ENCODE data around the gene ISG20L2. TPM values are rescaled to one million over a fixed set of nuclear protein-coding genes. Genes with fewer than 3 reads are reported as not detected.
"Not testable (repeated sequence)": the region's sequence is repeated elsewhere in the genome, so short reads cannot be mapped to it uniquely, and the experiment has no call there.

Gene ISG20L2, protein sequence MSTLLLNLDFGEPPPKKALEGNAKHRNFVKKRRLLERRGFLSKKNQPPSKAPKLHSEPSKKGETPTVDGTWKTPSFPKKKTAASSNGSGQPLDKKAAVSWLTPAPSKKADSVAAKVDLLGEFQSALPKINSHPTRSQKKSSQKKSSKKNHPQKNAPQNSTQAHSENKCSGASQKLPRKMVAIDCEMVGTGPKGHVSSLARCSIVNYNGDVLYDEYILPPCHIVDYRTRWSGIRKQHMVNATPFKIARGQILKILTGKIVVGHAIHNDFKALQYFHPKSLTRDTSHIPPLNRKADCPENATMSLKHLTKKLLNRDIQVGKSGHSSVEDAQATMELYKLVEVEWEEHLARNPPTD
- total RNA-seq, result 10 to 100 TPM; 69.9 to 78.5 TPM

DNA sequence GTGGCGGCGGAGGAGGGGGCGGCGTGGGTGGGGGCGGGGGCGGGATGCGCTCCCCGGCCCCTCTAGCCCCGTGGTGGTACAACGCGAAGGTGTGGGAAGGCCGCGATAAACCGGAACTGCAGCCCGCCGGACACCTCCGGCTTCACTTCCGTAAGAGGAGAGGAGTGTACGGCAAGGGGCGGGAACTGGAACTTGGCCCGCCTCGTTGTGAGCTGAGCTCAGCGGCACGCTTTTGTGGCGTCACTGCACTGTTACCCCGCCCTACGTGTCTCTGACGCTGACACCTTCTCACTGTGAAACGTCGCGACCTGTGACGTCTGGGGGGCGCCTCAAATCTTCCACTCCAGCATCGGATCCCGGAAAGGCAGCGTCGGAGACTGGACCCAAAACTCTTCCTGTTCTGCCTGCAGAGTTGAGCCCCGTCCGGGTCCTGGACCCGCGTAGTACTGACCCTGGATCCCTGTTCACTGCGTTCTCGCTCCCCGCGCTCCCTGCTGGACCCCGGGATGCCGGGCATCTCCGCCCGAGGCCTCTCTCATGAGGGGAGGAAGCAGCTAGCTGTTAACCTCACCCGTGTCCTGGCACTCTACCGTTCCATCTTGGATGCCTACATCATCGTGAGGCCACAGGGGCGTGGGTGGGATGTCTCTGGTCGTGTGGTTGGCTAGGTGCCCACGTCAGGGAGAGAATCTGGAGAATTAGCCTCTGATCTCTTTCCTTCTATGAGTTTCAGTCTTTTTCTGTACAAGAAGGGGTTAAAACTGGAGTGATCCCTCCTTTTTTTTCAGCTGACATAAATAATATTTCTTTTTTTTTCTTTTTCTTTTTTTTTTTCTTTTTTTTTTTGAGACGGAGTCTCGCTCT is at the start of gene ISG20L2:
TSS of gene ISG20L2 (minus strand) at position 168 of the 864 bp plus-strand sequence. CDS start 1,114 bp downstream, outside the sequence.
- POLR2A ChIA-PET, result interaction anchor here (0.6 to 3.7 kb wide), 14 partner anchors 8 to 358 kb away, joined by 3 to 36 read pairs (median 4); partner anchors contain the start of genes GPATCH4, HDGF and MRPL24
- CTCF ChIA-PET, result interaction anchor here (0.5 to 11.7 kb wide), 13 partner anchors 10 to 231 kb away, joined by 3 to 164 read pairs (median 11); partner anchors contain the start of genes CRABP2, HDGF, INSRR and MRPL24

DNA sequence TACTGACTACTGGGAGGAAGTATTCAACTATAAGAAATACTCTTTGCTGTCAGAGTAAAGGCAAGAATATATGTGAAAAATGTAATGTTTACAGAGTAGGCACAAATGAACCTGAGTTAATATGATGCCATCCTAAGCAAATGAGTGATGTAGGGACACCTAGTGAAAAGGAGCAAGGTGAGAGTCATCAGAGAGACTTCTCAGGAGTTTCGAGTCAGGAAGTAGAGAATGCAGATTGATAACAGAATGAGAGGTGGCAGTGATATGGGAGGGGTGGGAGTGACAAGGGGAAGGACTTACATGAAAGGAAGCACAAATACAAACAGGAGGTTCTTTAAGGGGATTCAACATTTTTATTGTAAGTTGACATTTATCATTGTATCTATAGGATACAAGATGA is 49.0 kb upstream of the ISG20L2 start:
- ChIA-PET POLR2A (interaction anchor here (0.5 kb wide), 1 partner anchor 8 kb away, joined by 3 read pairs; no protein-coding TSS in a partner anchor), CTCF (interaction anchor here (0.9 to 2.2 kb wide), 2 partner anchors 13 to 82 kb away, joined by 5 to 7 read pairs; no protein-coding TSS in a partner anchor)

DNA sequence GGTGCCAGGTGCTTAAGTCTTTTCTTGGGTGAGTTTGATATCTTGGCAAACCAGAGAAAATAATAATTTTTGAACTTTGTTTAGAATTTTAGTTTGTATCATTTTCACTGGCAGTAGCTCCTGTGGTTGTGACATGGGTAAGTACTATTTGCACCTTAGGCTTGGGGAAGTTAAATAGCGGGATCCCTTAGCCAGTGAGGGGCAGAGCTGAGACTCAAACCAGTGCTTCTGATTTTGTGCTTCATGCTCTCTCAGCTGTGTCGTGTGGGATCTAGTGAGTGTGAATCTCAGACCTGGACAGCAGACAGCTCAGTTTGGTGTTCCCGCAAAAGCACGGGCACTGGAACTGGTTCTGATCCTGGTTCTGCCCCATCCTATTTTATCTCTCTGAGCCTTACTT is 48.4 kb upstream of the ISG20L2 start:
- CTCF ChIA-PET, result interaction anchor here (0.9 to 2.2 kb wide), 2 partner anchors 14 to 83 kb away, joined by 5 to 7 read pairs; no protein-coding TSS in a partner anchor
- POLR2A ChIA-PET, result interaction anchor here (0.5 to 1.0 kb wide), 2 partner anchors 8 to 9 kb away, joined by 3 to 10 read pairs; no protein-coding TSS in a partner anchor

DNA sequence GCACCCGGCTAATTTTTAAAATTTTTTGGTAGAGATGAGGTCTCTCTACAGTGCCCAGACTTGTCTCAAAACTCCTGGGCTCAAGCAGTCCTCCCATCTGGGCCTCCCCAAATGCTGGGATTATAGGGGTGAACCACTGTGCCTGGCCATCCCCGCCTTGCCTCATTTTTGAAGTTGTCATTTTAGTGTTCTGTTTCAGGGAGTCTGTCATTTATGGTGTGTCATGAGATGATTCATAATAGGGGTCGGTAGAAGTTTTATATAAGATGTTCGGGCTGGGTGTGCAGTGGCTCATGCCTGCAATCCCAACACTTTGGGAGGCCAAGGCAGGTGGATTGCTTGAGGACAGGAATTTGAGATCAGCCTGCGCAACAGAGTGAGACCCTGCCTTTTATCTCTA is 47.2 kb upstream of the ISG20L2 start:
- CTCF ChIA-PET, result interaction anchor here (0.9 kb wide), 1 partner anchor 42 kb away, joined by 3 read pairs; no protein-coding TSS in a partner anchor
- POLR2A ChIA-PET, result interaction anchor here (0.7 kb wide), 1 partner anchor 101 kb away, joined by 3 read pairs; no protein-coding TSS in a partner anchor

DNA sequence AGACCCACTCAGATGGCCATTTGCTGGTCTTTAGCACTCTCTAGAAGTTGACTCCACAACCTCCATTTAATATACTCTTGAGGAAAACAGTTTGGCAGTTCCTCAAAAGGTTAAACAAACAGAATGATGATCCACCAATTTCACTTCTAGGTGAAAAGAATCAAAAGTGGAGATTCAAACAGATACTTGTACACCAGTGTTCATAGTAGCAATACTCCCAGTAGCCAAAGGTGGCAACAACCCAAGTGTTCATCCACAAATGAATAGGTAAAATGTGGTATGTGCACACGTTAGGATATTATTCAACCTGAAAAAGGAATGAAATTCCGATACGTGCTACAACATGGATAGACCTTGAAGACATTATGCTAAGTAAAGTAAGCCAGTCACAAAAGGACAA is 45.0 kb upstream of the ISG20L2 start:
- CTCF ChIA-PET, result interaction anchor here (1.1 to 1.4 kb wide), 2 partner anchors 84 to 87 kb away, joined by 3 to 5 read pairs; partner anchors contain the start of gene NTRK1

DNA sequence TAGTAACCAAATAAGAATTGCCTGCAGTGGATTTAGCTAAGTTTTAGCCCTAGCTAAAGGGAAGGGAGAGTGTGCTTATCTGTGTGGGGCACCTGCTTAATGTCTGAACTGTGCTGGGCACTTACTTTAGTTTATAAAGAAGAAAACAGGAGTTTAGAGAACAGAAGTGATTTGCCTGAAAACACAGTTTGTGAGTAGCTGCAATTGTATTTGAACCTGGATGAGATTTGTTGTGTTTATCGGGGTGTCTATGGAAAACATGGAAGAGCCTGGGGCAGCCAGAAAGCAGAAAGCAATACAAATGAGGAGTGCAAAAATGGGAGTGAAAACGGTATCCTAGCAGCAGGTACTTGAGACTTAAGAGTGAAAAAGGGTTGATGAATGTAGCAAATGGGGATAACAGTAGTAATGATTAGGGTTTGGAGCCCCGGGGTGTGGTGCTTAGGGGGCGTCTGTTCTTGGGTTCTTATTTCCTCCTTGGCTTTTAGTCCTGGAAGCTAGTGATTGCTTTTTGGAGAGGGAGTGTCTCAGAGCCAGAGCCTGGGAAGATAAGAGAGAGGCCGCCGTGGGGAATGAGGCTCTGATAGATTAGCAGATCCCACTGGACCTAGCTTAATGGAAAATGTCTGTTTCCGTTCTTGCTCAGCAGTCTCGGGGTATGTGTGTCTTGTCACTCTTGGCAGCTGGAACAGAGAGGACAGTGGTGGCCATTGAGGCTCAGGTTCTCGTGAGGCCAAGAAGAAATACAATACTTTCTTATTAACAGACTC is 44.3 kb upstream of the ISG20L2 start:
- ChIA-PET CTCF (interaction anchor here (0.5 to 1.4 kb wide), 4 partner anchors 10 to 87 kb away, joined by 3 to 5 read pairs (median 3); partner anchors contain the start of genes CRABP2 and NTRK1), POLR2A (interaction anchor here (1.0 kb wide), 1 partner anchor 87 kb away, joined by 3 read pairs; no protein-coding TSS in a partner anchor)

More for the DNA sequence above, 45.0 kb upstream of the ISG20L2 start:
- POLR2A ChIA-PET, result no interaction called here

DNA sequence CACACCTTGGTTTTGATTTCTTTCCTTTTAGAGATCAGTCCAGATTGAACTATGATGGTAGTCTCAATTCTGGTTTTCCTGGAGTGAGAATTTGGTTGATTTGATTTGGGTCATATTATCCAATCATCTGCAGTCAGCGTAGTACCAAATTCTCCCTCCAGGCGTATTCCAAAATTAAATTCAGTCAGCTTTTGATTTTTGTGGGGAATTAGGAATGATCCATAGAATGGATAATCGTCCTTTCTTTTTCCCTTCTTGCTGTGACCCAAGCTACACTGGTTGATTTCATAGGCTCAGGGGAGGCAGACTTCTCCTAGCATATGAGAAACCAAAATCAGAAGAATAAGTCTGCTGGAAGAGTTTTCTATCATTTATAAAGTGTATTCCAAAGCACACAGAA is 43.7 kb upstream of the ISG20L2 start:
- POLR2A ChIA-PET, result interaction anchor here (1.0 kb wide), 1 partner anchor 87 kb away, joined by 3 read pairs; no protein-coding TSS in a partner anchor
- CTCF ChIA-PET, result interaction anchor here (1.2 to 1.8 kb wide), 3 partner anchors 46 to 83 kb away, joined by 3 to 5 read pairs (median 3); partner anchors contain the start of gene CRABP2

DNA sequence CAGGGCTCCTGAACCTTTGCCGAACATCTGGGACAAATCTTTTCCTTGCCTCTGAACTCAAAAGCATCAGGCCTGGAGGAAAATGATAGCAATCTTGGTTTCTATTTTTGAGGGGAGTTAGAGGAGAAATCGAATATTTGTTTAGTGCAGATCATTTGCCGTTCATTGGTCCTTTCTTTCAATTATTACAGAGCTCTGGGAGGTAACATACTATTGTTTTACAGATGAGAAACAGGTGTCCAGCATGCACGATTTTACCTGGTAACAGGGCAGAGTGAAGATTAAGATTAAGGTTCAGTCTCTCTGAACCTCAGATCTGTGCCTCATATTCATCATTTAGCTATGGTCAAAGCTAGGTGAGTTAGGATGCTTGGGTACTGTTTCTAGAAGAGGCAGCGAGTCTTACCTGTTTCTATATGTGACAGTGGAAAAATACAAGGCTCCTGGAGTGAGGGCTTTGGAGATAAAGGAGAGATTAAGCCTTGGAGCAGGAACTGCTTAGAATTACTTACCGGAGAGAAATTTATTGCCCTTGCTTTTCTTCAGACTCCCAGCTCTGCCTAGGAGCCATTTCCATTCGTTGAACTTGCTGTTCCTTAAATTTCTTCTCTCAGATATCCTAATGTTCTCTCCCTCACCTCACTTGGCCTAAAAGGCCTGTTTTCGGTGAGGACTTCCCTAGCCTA is 40.2 kb upstream of the ISG20L2 start:
- POLR2A ChIA-PET, result interaction anchor here (0.7 to 1.2 kb wide), 4 partner anchors 17 to 61 kb away, joined by 3 to 5 read pairs (median 4); partner anchors contain the start of gene HDGF

DNA sequence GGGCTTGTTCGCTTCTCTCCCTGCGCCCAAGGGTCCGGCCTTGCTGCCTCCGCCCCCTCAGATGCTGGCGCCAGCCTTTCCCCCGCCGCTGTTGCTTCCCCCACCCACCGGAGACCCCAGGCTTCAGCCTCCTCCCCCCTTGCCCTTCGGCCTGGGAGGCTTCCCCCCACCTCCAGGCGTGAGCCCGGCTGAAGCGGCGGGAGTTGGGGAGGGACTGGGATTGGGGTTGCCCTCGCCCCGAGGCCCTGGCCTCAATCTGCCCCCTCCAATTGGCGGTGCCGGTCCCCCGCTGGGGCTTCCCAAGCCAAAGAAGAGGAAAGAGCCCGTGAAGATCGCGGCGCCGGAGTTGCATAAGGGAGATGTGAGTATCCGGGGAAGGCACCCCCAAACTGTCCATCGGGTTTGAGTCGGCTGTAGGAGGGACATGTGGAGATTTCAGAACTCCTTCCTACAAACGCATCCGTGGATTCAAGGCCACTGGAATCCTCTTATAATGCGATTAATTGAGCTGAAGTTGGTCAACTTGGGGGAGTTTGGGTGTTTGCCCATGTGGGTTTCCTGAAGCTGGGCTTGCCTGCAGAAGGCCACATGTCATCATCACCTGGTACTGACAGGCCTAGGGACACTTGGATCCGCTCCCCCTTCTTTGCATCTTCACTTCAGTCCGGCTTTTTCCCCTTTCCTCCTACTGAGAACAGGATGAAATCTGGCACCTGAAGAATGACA is 39.5 kb upstream of the ISG20L2 start:
- POLR2A ChIA-PET, result interaction anchor here (0.5 to 1.9 kb wide), 7 partner anchors 16 to 164 kb away, joined by 3 to 15 read pairs (median 3); partner anchors contain the start of genes HDGF, METTL25B and MRPL24
- CTCF ChIA-PET, result interaction anchor here (0.9 to 3.2 kb wide), 6 partner anchors 16 to 63 kb away, joined by 3 to 17 read pairs (median 4); partner anchors contain the start of genes CRABP2, HDGF and MRPL24

More for the DNA sequence above, 40.2 kb upstream of the ISG20L2 start:
- CTCF ChIA-PET, result interaction anchor here (0.9 to 3.2 kb wide), 2 partner anchors 35 to 42 kb away, joined by 3 to 17 read pairs; no protein-coding TSS in a partner anchor

DNA sequence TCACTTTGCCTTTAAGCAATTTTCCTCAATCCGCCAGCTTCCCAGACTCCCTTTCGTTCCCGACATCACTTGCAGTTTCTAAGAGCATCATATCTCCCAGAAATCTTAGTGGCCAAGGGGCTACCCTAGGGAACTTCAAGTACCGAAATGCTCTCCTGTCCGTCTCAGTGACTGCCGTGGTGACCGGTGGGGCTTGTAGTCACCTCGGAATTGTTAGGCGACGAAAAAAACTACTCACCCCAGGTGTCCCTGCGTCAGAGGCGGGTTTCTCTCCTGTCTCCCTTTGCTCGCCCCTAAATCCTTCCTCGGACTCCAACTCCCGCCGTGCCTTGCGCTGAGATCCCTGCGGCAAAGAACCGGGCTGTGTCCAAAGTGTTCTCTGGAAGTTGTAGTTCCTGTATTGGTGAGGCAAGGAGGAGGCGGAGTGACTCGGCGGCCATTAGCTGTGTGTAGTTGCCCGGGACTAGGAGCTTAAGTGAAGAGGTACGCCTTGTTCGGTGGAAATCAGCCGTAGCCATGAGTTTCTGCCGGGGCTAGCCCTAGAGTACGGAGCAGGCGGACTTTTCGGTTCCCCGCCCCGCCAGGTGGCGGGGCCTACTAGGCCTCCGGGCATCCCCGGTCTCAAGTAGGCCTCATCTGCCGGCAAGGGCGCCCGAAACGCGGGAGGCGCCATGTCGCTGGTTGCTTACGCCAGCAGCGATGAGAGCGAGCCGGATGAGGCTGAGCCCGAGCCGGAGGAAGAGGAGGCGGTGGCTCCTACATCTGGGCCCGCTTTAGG is 38.7 kb upstream of the ISG20L2 start, which contains the start of gene PRCC:
TSS of gene PRCC (plus strand) at position 435 of the 778 bp plus-strand sequence. CDS start at position 672, 237 bp downstream.
- CTCF ChIA-PET, result interaction anchor here (1.0 to 3.2 kb wide), 6 partner anchors 16 to 71 kb away, joined by 3 to 17 read pairs (median 4); partner anchors contain the start of genes CRABP2, HDGF and MRPL24
- POLR2A ChIA-PET, result interaction anchor here (0.6 to 2.2 kb wide), 4 partner anchors 16 to 40 kb away, joined by 3 to 15 read pairs (median 8); partner anchors contain the start of genes HDGF, METTL25B and MRPL24

DNA sequence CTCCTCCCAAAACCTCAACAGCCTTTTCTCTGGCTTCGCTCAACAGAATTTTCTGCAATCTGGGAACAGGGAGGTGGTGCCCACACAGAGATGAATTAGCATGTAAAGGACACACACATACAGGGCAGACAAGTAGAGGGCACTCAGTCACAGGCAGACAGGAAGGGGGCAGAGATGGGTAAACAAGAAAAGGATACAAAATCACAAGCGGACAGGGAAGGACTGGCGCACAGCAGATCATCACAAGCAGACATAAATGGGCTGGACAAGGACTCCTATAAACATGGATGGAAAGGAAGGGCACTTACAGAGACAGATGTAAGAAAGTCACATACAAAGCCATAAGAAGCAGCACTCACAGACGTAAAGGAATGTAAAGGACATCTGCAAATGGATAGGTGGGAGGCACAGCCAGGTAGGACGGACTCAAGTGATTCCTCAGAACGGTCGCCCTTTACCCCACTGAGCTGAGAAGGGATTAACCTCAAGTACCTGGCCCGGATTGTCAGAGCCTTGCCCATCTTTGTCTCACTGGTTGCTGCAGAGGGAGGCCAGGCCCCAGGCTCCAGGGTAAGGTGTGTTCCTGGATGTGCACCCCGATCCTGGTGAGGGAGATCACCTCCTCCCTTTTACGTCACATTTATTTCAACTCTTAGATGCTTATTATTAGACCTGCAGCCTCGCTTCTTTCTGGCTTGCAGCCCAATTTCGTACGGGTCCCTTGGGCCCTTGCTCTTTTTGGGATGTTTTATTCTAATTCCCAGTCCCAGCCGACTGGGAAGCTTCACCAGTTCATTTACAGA is 37.9 kb upstream of the ISG20L2 start:
- POLR2A ChIA-PET, result interaction anchor here (0.6 to 2.2 kb wide), 4 partner anchors 15 to 39 kb away, joined by 3 to 15 read pairs (median 8); partner anchors contain the start of genes HDGF, METTL25B and MRPL24
- CTCF ChIA-PET, result interaction anchor here (1.0 to 3.2 kb wide), 6 partner anchors 15 to 72 kb away, joined by 3 to 17 read pairs (median 4); partner anchors contain the start of genes CRABP2, HDGF and MRPL24

DNA sequence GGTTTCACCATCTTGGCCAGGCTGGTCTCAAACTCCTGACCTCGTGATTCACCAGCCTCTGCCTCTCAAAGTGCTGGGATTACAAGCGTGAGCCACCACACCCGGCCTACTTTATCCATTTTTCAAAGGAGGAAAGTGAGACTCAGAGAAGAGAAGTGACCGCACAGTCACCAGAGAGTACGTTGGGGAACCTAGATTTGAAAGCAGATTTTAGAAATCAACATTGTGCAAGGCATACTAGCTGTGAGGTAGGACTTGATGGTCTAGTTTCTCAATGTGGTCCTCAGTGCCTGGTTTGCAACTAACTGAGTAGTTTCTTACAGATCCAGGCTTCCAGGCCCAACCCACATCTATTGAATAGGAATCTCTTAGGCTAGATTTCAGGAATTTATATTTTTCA is 37.1 kb upstream of the ISG20L2 start:
- CTCF ChIA-PET, result interaction anchor here (1.3 to 2.3 kb wide), 2 partner anchors 14 to 73 kb away, joined by 3 to 11 read pairs; partner anchors contain the start of gene HDGF
- POLR2A ChIA-PET, result interaction anchor here (0.7 to 2.2 kb wide), 2 partner anchors 14 to 33 kb away, joined by 3 to 14 read pairs; partner anchors contain the start of gene HDGF

DNA sequence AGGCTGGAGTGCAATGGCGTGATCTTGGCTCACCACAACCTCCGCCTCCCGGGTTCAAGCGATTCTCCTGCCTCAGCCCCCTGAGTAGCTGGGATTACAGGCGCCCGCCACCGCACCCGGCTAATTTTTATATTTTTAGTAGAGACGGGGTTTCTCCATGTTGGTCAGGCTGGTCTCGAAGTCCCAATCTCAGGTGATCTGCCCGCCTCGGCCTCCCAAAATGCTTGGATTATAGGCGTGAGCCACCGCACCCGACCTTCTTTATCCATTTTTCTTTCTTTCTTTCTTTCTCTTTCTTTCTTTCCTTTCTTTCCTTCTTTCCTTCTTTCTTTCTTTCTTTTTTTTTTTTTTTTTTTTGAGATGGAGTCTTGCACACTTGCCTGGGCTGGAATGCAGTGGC is 36.6 kb upstream of the ISG20L2 start:
- POLR2A ChIA-PET, result interaction anchor here (0.7 kb wide), 1 partner anchor 33 kb away, joined by 3 read pairs; no protein-coding TSS in a partner anchor
- CTCF ChIA-PET, result not testable (repeated sequence)

DNA sequence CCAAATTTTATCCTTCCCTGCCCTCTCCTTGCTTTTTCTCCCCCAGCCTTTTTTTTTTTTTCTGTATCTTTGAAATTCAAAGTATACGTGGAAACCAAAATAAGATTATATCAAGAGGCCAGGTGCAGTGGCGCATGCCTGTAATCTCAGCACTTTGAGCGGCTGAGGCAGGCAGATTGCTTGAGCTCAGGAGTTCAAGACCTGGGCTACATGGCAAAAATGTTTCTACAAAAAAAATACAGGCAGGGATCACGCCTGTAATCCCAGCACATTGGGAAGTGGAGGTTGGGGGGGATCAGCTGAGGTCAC is 32.2 kb upstream of the ISG20L2 start:
- ChIA-PET POLR2A (interaction anchor here (1.1 kb wide), 1 partner anchor 8 kb away, joined by 3 read pairs; no protein-coding TSS in a partner anchor), CTCF (interaction anchor here (1.7 to 2.0 kb wide), 2 partner anchors 34 to 54 kb away, joined by 3 to 7 read pairs; no protein-coding TSS in a partner anchor)

All from activated CD8-positive, alpha-beta memory T cell treated with anti-CD3 and anti-CD28 coated beads for 36 hours (primary cell).